HS-5 (cell line): ENCODE results near the gene CCDC197.

ENCODE experiments used
- DNase-seq: peaks from one replicate; pipeline ENCODE4 v3.0.0-alpha.2; 2012; ENCODE audit warnings: low read depth

Gene CCDC197

GRCh38 chr14:93999573-93999972 is 2.5 kb downstream of the CCDC197 start:
- no peak for DNase-seq

- DNase-seq, result no peak
These were observed 3.2 kb downstream of the CCDC197 start for GRCh38 chr14:94000267-94000666.

GRCh38 chr14:94001016-94001415 is 3.9 kb downstream of the CCDC197 start:
- DNase-seq, result no peak

GRCh38 chr14:94001501-94002396 is 4.6 kb downstream of the CCDC197 start:
- peak; percentile 32 for DNase-seq

GRCh38 chr14:94003397-94003796 is 6.3 kb downstream of the CCDC197 start:
- no peak for DNase-seq

- DNase-seq, result no peak
These were observed 6.9 kb downstream of the CCDC197 start for GRCh38 chr14:94004015-94004414.

GRCh38 chr14:94005324-94006073 is 8.4 kb downstream of the CCDC197 start:
- no peak for DNase-seq

GRCh38 chr14:94008234-94008633 is 11.1 kb downstream of the CCDC197 start:
- DNase-seq, result no peak

- DNase-seq, result peak; percentile 11
These were observed 12.7 kb downstream of the CCDC197 start for GRCh38 chr14:94009767-94010166.

- no peak for DNase-seq
These were observed 13.5 kb downstream of the CCDC197 start for GRCh38 chr14:94010625-94011024.

- DNase-seq, result no peak
These were observed 14.7 kb downstream of the CCDC197 start for GRCh38 chr14:94011795-94012194.

- no peak for DNase-seq
These were observed 17.3 kb downstream of the CCDC197 start for GRCh38 chr14:94014382-94014781.

- DNase-seq, result no peak
These were observed 18.1 kb downstream of the CCDC197 start for GRCh38 chr14:94015223-94015622.

- no peak for DNase-seq
These were observed 19.4 kb downstream of the CCDC197 start for GRCh38 chr14:94016446-94016976.

GRCh38 chr14:94018308-94018707 is 21.2 kb downstream of the CCDC197 start:
- DNase-seq, result no peak

- DNase-seq, result no peak
These were observed 22.2 kb downstream of the CCDC197 start for GRCh38 chr14:94019329-94019728.

GRCh38 chr14:94020267-94020666 is 23.2 kb downstream of the CCDC197 start:
- DNase-seq, result no peak

- no peak for DNase-seq
These were observed 23.9 kb downstream of the CCDC197 start for GRCh38 chr14:94021001-94021400.

GRCh38 chr14:94021416-94022157 is 24.5 kb downstream of the CCDC197 start:
- DNase-seq, result no peak

- DNase-seq, result no peak
These were observed 25.7 kb downstream of the CCDC197 start for GRCh38 chr14:94022532-94023411.

GRCh38 chr14:94024549-94024948 is 27.4 kb downstream of the CCDC197 start:
- no peak for DNase-seq
